Ishikawa (cell line): ENCODE measurements around the gene IGFN1.

Source experiments
- CEBPB ChIP-seq: IDR thresholded peaks from 2 replicates; pipeline ENCODE4 v1.6.1; 2012
- CREB1 ChIP-seq: IDR thresholded peaks from 2 replicates; pipeline ENCODE4 v1.6.1; 2012; ENCODE audit warnings: low read depth
- EGR1 ChIP-seq: IDR thresholded peaks from 2 replicates; pipeline ENCODE4 v1.6.1; 2012
- EP300 ChIP-seq: IDR thresholded peaks from 2 replicates; pipeline ENCODE4 v1.6.1; 2012; ENCODE audit warnings: borderline replicate concordance
- FOXM1 ChIP-seq: IDR thresholded peaks from 2 replicates; pipeline ENCODE4 v1.6.1; 2012; ENCODE audit warnings: low read depth, borderline replicate concordance
- NFIC ChIP-seq: IDR thresholded peaks from 2 replicates; pipeline ENCODE4 v1.6.1; 2012
- RAD21 ChIP-seq: IDR thresholded peaks from 2 replicates; pipeline ENCODE4 v1.6.1; 2012; ENCODE audit warnings: low read depth
- REST ChIP-seq: IDR thresholded peaks from 2 replicates; pipeline ENCODE4 v1.6.1; 2012; ENCODE audit warnings: low read depth, mild to moderate bottlenecking
- TAF1 ChIP-seq: IDR thresholded peaks from 2 replicates; pipeline ENCODE4 v1.6.1; 2012; ENCODE audit warnings: low read depth, mild to moderate bottlenecking
- TCF12 ChIP-seq: IDR thresholded peaks from 2 replicates; pipeline ENCODE4 v1.6.1; 2012; ENCODE audit warnings: low read depth
- TEAD4 ChIP-seq: IDR thresholded peaks from 2 replicates; pipeline ENCODE4 v1.6.1; 2012
- YY1 ChIP-seq: IDR thresholded peaks from 2 replicates; pipeline ENCODE4 v1.6.1; 2012; ENCODE audit warnings: low read depth
- ZBTB7A ChIP-seq: IDR thresholded peaks from 2 replicates; pipeline ENCODE4 v1.6.1; 2012; ENCODE audit warnings: low read depth
- TF ChIP-seq, protein P1 (sequence below): IDR thresholded peaks from 2 replicates; pipeline ENCODE4 v1.6.1; 2012
- TF ChIP-seq, protein P2 (sequence below): IDR thresholded peaks from 2 replicates; pipeline ENCODE4 v1.6.1; 2012

The IGFN1 gene

GRCh38 chr1:201275253-201275666, 84.6 kb downstream of the IGFN1 start:
- TF ChIP-seq REST (no peak), TEAD4 (peak; percentile 81), CREB1 (no peak), TAF1 (peak; percentile 37; the same call in 1 of the 2 replicates), CEBPB (peak; percentile 35; the same call in 1 of the 2 replicates), YY1 (peak; percentile 66; the same call in 1 of the 2 replicates), EP300 (peak; percentile 99), ZBTB7A (peak; percentile 15), EGR1 (no peak), NFIC (peak; percentile 99), TCF12 (peak; percentile 99), FOXM1 (peak; percentile 96), RAD21 (peak; percentile 12; the same call in 1 of the 2 replicates)
- TF ChIP-seq, protein P1, sequence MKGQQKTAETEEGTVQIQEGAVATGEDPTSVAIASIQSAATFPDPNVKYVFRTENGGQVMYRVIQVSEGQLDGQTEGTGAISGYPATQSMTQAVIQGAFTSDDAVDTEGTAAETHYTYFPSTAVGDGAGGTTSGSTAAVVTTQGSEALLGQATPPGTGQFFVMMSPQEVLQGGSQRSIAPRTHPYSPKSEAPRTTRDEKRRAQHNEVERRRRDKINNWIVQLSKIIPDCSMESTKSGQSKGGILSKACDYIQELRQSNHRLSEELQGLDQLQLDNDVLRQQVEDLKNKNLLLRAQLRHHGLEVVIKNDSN, result peak; percentile 55; the same call in 1 of the 2 replicates
- TF ChIP-seq, protein P2, sequence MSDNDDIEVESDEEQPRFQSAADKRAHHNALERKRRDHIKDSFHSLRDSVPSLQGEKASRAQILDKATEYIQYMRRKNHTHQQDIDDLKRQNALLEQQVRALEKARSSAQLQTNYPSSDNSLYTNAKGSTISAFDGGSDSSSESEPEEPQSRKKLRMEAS, result peak; percentile 69

- TF ChIP-seq NFIC, result no peak
- no peak for TF ChIP-seq EGR1
- no peak for TF ChIP-seq ZBTB7A
- TF ChIP-seq CREB1, result no peak
- TF ChIP-seq TAF1, result no peak
- no peak for TF ChIP-seq TEAD4
- TF ChIP-seq TCF12, result no peak
- no peak for TF ChIP-seq YY1
- TF ChIP-seq CEBPB, result no peak
- TF ChIP-seq EP300, result no peak
- TF ChIP-seq RAD21, result no peak
- TF ChIP-seq REST, result no peak
- TF ChIP-seq FOXM1, result no peak
These were observed 86.3 kb downstream of the IGFN1 start for GRCh38 chr1:201276891-201277290.

GRCh38 chr1:201277441-201277840, 86.8 kb downstream of the IGFN1 start:
- TF ChIP-seq RAD21, result no peak
- TF ChIP-seq, protein P2, result no peak
- no peak for TF ChIP-seq ZBTB7A
- no peak for TF ChIP-seq CEBPB
- TF ChIP-seq TAF1, result no peak
- no peak for TF ChIP-seq REST
- TF ChIP-seq EGR1, result no peak
- TF ChIP-seq TEAD4, result no peak
